Right atrium auricular region (tissue), 2 donors: ENCODE measurements around the gene MED20. TPM values are rescaled to one million over a fixed set of nuclear protein-coding genes. Genes with fewer than 3 reads are reported as not detected.

ENCODE experiments used
- DNase-seq: peaks from one replicate; pipeline ENCODE4 v3.0.0-alpha.2; 2019; ENCODE audit warnings: low spot score
- H3K27ac ChIP-seq, 2 donors: fragments of 200-600 bp; sonication (generic); 1 replicate in 1 of 2; 2 replicates in 1 of 2; pipeline ENCODE4 v1.5.1; 2016 to 2019
- H3K27me3 ChIP-seq, 2 donors: fragments of 200-600 bp; sonication (generic); one replicate each; pipeline versions ENCODE4 v1.5.1 to v1.6.0; 2017 to 2019
- H3K36me3 ChIP-seq: fragments of 200-600 bp; sonication (generic); one replicate; pipeline ENCODE4 v1.5.1; 2016
- H3K4me1 ChIP-seq, 2 donors: fragments of 200-600 bp; sonication (generic); one replicate each; pipeline versions ENCODE4 v1.5.1 to v1.6.0; 2017 to 2019
- H3K4me3 ChIP-seq, 2 donors: fragments of 200-600 bp; sonication (generic); 1 replicate in 1 of 2; 2 replicates in 1 of 2; pipeline ENCODE4 v1.5.1; 2017 to 2019; ENCODE audit warnings: mild to moderate bottlenecking in 1 of 2, moderate library complexity in 1 of 2
- H3K9me3 ChIP-seq, 2 donors: fragments of 200-600 bp; sonication (generic); one replicate each; pipeline ENCODE4 v1.5.1; 2019
- total RNA-seq, 2 donors: library from RNA; depleted of rRNA; stranded (reverse); fragments of >200 nt; gene quantifications; one replicate each; pipeline ENCODE4 v1.1.0, GENCODE V29; 2016
- TF ChIP-seq, protein P1 (sequence below), 2 donors: fragments of 200-600 bp; sonication (generic); IDR thresholded peaks; one replicate each; pipeline ENCODE4 v1.5.1; 2019; ENCODE audit warnings: antibody characterized with exemption in 2 of 2

The MED20 gene
- total RNA-seq, 2 donors from 2014 or later, result 8.6 to 8.8 TPM

DNA sequence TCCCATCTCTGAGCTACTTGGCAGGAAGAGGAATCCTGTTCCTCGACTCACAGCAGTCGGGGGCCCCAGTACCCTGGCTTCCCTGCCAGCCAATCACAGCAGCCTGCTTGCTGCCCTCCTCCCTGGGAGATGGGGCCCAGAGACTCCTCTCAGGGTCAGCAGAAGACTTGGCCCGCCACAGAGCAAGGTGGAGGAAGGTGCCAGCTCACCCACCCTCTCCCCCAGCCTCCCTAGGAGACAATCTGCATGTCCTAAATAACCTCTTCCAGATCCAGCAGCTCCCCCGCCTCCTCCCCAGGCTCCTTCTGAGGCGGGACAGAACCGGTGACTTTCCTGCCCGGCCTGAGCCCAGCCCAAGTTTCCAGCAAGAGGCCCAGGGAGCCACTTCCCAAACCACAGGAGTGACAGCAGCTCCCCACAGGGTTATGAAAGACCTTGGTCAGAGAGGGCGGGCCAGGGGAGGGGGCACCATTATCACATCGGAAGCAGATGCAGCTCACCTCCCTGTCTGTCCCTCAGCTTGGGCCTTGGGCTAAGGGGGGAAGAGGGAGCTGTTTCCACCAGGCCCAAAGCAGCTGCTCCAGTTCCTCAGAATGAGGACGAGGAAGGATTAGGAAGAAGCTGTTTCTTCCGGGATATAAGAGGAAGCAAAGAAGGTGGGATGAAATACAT lies 18.4 kb upstream of the MED20 start:
- Histone ChIP-seq H3K4me3 (peak overlapping the region in 1 of 2 donors; percentile 86), H3K27me3 (no peaks in the 10 kb centered on the region), H3K36me3 (peaks cover 26% of the 10 kb centered on the region), H3K9me3 (no peaks in the 10 kb centered on the region), H3K27ac (peak overlapping the region; percentile 85 to 90), H3K4me1 (peaks cover 5 to 59% of the 10 kb centered on the region in 2 donors)
- TF ChIP-seq, protein P1, sequence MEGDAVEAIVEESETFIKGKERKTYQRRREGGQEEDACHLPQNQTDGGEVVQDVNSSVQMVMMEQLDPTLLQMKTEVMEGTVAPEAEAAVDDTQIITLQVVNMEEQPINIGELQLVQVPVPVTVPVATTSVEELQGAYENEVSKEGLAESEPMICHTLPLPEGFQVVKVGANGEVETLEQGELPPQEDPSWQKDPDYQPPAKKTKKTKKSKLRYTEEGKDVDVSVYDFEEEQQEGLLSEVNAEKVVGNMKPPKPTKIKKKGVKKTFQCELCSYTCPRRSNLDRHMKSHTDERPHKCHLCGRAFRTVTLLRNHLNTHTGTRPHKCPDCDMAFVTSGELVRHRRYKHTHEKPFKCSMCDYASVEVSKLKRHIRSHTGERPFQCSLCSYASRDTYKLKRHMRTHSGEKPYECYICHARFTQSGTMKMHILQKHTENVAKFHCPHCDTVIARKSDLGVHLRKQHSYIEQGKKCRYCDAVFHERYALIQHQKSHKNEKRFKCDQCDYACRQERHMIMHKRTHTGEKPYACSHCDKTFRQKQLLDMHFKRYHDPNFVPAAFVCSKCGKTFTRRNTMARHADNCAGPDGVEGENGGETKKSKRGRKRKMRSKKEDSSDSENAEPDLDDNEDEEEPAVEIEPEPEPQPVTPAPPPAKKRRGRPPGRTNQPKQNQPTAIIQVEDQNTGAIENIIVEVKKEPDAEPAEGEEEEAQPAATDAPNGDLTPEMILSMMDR (IDR thresholded peaks at IDR 0.05), result no peak
- peak; percentile 76 for DNase-seq

DNA sequence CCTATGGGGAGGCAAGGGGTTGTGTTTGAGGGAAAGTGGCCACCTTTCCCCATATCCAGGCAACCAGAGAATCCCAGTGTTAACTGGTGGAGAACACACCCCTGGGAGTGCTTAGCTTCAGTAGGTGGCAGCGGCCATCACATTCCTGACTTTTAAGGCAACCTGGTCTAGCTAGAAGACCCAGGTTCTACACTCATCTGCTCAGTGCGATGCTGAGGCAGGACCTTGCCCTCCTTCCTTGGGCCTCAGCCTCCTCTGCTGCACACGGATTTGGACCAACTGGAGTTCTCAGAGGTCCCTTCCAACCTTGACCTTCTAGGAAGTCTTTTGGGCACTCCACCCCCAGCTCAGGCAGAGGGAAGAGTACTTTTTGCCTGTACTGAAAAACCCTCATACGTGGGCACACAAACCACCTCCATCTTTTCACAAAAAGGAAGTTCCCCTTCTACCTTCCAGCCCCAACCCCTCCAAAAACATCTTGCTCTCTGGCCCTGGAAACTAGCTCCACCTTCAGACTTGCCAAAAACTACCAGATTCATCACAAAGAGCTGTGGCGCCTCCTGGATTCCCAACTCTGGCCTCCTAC lies 17.7 kb upstream of the MED20 start:
- H3K4me1 ChIP-seq, result peaks cover 5 to 59% of the 10 kb centered on the region in 2 donors
- H3K27me3 ChIP-seq, result no peaks in the 10 kb centered on the region
- peaks cover 33% of the 10 kb centered on the region for H3K36me3 ChIP-seq
- peak overlapping the region; percentile 85 to 90 for H3K27ac ChIP-seq
- no peaks in the 10 kb centered on the region for H3K9me3 ChIP-seq
- H3K4me3 ChIP-seq, result no peak overlapping the region
- TF ChIP-seq, protein P1 (IDR thresholded peaks at IDR 0.05), result no peak
- no peak for DNase-seq

DNA sequence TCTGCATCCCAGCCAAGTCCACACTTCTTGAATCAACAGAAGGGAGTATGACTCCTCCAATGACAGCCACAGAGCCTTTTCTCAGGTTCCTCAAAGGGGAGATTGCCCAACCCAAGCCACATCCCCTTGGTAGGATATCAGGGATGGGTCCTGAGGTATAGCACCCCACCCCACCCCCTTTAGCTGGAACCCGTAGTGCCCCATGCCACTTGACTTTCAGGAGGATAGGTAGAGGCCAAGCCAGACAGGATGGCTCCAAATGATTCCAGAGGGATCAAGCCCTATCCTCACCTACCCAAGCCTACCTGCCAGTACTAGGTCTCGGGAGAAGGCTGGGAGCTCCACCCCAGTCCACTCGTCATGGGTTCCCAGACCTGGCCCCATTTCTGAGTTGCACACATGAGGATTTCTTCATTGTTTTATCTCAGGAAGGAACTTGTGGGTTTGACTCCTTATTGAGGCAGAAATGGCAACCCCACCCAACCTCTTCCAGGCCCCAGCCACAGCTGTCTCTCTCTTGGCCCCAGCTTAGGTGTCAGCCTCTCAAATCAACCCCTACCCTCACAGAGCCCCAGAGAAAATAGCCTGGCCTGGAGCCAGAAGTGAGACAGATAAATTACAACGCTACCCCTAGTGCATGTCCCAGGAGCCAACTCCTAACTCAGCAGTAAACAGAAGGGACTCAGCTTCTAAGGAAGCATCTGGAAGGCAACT lies 17.1 kb upstream of the MED20 start:
- Histone ChIP-seq H3K4me1 (peaks cover 5 to 59% of the 10 kb centered on the region in 2 donors), H3K36me3 (peaks cover 38% of the 10 kb centered on the region), H3K9me3 (no peaks in the 10 kb centered on the region), H3K27ac (peak overlapping the region; percentile 85 to 90), H3K4me3 (no peak overlapping the region), H3K27me3 (no peaks in the 10 kb centered on the region)
- TF ChIP-seq, protein P1 (IDR thresholded peaks at IDR 0.05), result no peak
- DNase-seq, result no peak

DNA sequence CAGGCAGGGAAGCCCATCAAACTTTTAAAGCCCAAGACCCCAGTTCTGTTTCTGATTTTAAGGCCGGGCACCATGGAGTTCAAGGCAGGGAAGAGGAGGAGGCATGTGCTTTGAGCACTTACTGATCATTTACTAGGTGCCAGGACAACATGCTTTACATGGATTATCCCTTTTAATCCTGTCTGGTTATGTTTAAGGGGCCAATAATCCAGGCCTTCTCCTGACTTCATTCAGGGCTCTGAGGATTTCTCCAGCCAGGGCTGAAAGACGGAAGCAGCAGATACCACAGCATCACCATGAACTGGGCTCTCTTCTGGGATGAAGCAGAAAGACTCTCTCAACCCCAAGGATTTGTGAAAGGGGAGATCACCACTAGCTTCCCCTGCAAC lies 16.5 kb upstream of the MED20 start:
- Histone ChIP-seq H3K27ac (peak overlapping the region; percentile 85 to 90), H3K9me3 (no peaks in the 10 kb centered on the region), H3K36me3 (peaks cover 44% of the 10 kb centered on the region), H3K4me3 (no peak overlapping the region), H3K4me1 (peaks cover 5 to 58% of the 10 kb centered on the region in 2 donors), H3K27me3 (no peaks in the 10 kb centered on the region)
- DNase-seq, result no peak
- TF ChIP-seq, protein P1 (IDR thresholded peaks at IDR 0.05), result no peak

DNA sequence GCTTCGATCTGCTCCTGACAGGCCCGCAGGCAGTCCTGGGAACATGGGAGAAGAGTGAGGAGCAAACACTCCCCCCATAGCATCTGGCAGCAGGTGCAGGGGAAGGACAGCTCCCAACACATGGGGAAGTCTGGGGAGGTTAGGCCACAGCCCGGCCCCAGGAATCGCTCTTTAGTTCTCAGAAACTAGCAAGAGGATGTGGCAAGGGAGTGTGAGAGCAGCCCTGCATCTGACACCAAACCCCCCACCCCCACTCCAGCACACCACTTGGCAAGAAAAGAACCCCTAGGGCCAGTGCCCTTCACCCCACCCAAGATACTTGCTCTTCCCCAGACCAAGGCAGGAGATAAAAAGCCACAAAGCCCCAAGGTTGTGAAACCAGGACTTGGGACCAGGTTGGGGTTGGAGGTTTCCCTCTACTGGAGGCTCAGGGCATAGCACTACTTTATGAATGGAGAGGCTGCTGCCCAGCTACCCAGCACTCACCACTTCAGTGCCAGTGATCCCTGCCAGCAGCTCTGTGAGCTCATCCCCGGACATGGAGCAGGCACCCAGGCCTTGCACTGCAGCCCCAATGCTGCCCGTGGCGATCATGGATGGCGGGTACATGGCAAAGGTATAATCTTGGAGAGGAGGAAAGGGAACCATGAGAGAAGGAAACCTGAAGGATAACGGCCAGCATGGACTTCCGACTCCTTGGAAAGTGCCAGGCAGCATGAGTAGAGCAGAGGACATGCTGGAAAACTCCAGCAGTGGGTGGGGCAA lies 15.3 kb upstream of the MED20 start:
- TF ChIP-seq, protein P1 (IDR thresholded peaks at IDR 0.05), result peak; percentile 85 to 87
- Histone ChIP-seq H3K36me3 (peaks cover 54% of the 10 kb centered on the region), H3K27me3 (no peaks in the 10 kb centered on the region), H3K4me3 (no peak overlapping the region), H3K27ac (peak overlapping the region; percentile 33 to 85), H3K9me3 (no peaks in the 10 kb centered on the region), H3K4me1 (peaks cover 5 to 51% of the 10 kb centered on the region in 2 donors)
- peak; percentile 78 for DNase-seq
